Stimulated activated CD4-positive, alpha-beta T cell treated with anti-CD3 and anti-CD28 coated beads, Interleukin-12 subunit alpha, Interleukin-12 subunit beta, amount 100 ng/mL, for 4 hours (primary cell): ENCODE data around the gene HPCAL4.

Experiments
- DNase-seq: peaks from one replicate; pipeline ENCODE4 v3.0.0-alpha.2; 2020

Gene HPCAL4

GRCh38 chr1:39673215-39673614 is 18.0 kb downstream of the HPCAL4 start:
- no peak for DNase-seq

GRCh38 chr1:39672551-39672947 is 18.7 kb downstream of the HPCAL4 start:
- no peak for DNase-seq

GRCh38 chr1:39671793-39672550 is 19.3 kb downstream of the HPCAL4 start, which contains the start of gene NT5C1A:
Gene NT5C1A, minus strand, starts transcription at chr1:39672107. Its CDS starts 69 bp downstream, at chr1:39672038.
- no peak for DNase-seq

- DNase-seq = no peak
These were observed 19.8 kb downstream of the HPCAL4 start for GRCh38 chr1:39671433-39671792.

- DNase-seq = no peak
These were observed 20.5 kb downstream of the HPCAL4 start for GRCh38 chr1:39670689-39671088.

- DNase-seq = no peak
These were observed 22.3 kb downstream of the HPCAL4 start for GRCh38 chr1:39668894-39669293.

- no peak for DNase-seq
These were observed 23.1 kb downstream of the HPCAL4 start for GRCh38 chr1:39668111-39668510.

GRCh38 chr1:39666772-39667171 is 24.5 kb downstream of the HPCAL4 start:
- DNase-seq = no peak

- DNase-seq = no peak
These were observed 27.7 kb downstream of the HPCAL4 start for GRCh38 chr1:39663559-39663958.

- no peak for DNase-seq
These were observed 28.4 kb downstream of the HPCAL4 start for GRCh38 chr1:39662861-39663260.

GRCh38 chr1:39659538-39659937 is 31.7 kb downstream of the HPCAL4 start:
- no peak for DNase-seq

- no peak for DNase-seq
These were observed 32.1 kb downstream of the HPCAL4 start for GRCh38 chr1:39659110-39659509.

GRCh38 chr1:39657923-39658485 is 33.2 kb downstream of the HPCAL4 start:
- peak; percentile 62 for DNase-seq

GRCh38 chr1:39657402-39657801 is 33.8 kb downstream of the HPCAL4 start:
- no peak for DNase-seq

GRCh38 chr1:39656391-39656790 is 34.8 kb downstream of the HPCAL4 start:
- DNase-seq = no peak

GRCh38 chr1:39655578-39656268 is 35.5 kb downstream of the HPCAL4 start:
- no peak for DNase-seq

- no peak for DNase-seq
These were observed 36.9 kb downstream of the HPCAL4 start for GRCh38 chr1:39654291-39654690.

- peak; percentile 70 for DNase-seq
These were observed 37.6 kb downstream of the HPCAL4 start for GRCh38 chr1:39653546-39654031.

GRCh38 chr1:39652554-39652953 is 38.7 kb downstream of the HPCAL4 start:
- DNase-seq = no peak

- no peak for DNase-seq
These were observed 39.1 kb downstream of the HPCAL4 start for GRCh38 chr1:39652105-39652504.

GRCh38 chr1:39650431-39650830 is 40.8 kb downstream of the HPCAL4 start:
- DNase-seq = no peak

- no peak for DNase-seq
These were observed 41.5 kb downstream of the HPCAL4 start for GRCh38 chr1:39649636-39650185.

- no peak for DNase-seq
These were observed 42.7 kb downstream of the HPCAL4 start for GRCh38 chr1:39648496-39648895.

GRCh38 chr1:39647247-39647646 is 44.0 kb downstream of the HPCAL4 start:
- DNase-seq = no peak
